K562 (cell line): ENCODE data around the gene CRYBG2. TPM values are rescaled to one million over a fixed set of nuclear protein-coding genes. Genes with fewer than 3 reads are reported as not detected.

Source experiments
- GABPB1 ChIP-seq: sonication (generic); formaldehyde crosslinking; IDR thresholded peaks from 2 replicates; pipeline ENCODE4 v1.8.0; 2022; ENCODE audit warnings: mild to moderate bottlenecking, missing genetic modification reagents
- POLR2A ChIP-seq: fragments of 450-650 bp; conservative IDR thresholded peaks from 2 replicates; pipeline ENCODE4 v1.6.1; 2016
- TBL1XR1 ChIP-seq, 2 experiments: IDR thresholded peaks; 2 replicates each; pipeline ENCODE4 v1.6.1; 2012; ENCODE audit warnings: improper control_type of control experiment in 2 of 2, low read length in 2 of 2, mild to moderate bottlenecking in 1 of 2
- ZNF175 ChIP-seq: fragments of 200-800 bp; sonication (Bioruptor generic); IDR thresholded peaks from 2 replicates; pipeline ENCODE4 v1.6.1; 2016; ENCODE audit warnings: low read depth, mild to moderate bottlenecking, missing genetic modification characterization, missing compliant biosample characterization
- ZNF79 ChIP-seq: fragments of 250-450 bp; sonication (Bioruptor Pico); IDR thresholded peaks from 2 replicates; pipeline ENCODE4 v1.4.0; 2020; ENCODE audit warnings: low read depth, mild to moderate bottlenecking, moderate library complexity
- polyA plus RNA-seq, 8 experiments: library from polyadenylated mRNA; depleted of rRNA in 4 of 8; stranded (reverse) in 5 of 8; unstranded in 3 of 8; fragments of >200 nt; fragmentation: Nextera tagmentation in 2 of 8; fragmentation: Illumina TruSeq in 1 of 8; extraction: Ambion mirVana in 2 of 8; extraction: Trizol in 1 of 8; gene quantifications; 2 replicates each; pipeline versions ENCODE4 v1.2.1 to v1.2.3, GENCODE V29; 2011 to 2014; ENCODE audit warnings: inconsistent platforms in 1 of 8, missing spikeins in 1 of 8
- total RNA-seq, 7 experiments: library from RNA; depleted of rRNA in 6 of 7; stranded (reverse); fragments of >200 nt in 6 of 7; fragmentation: Illumina TruSeq in 2 of 7; extraction: Trizol in 2 of 7; gene quantifications; 2 replicates each; pipeline versions ENCODE4 v1.2.1 to v1.2.3, GENCODE V29; 2011 to 2021; ENCODE audit warnings: low replicate concordance in 1 of 7
- TF ChIP-seq, protein P1 (sequence below): fragments of 450-650 bp; IDR thresholded peaks from 2 replicates; pipeline ENCODE4 v1.6.1; 2016; ENCODE audit warnings: mild to moderate bottlenecking, moderate library complexity
- TF ChIP-seq, protein P2 (sequence below): fragments of 450-650 bp; IDR thresholded peaks from 2 replicates; pipeline ENCODE4 v1.6.1; 2016; ENCODE audit warnings: missing biosample characterization, missing genetic modification characterization
- TF ChIP-seq, protein P3 (sequence below): fragments of 450-650 bp; IDR thresholded peaks from 2 replicates; pipeline ENCODE4 v1.6.1; 2017; ENCODE audit warnings: antibody characterized with exemption, mild to moderate bottlenecking

The CRYBG2 gene
- total and polyA plus RNA-seq, 9 of the 15 experiments (the other 6 are each of a cell fraction or from before 2014, with no cell fraction given), result 0.39 to 8.5 (median 3.7) TPM

DNA sequence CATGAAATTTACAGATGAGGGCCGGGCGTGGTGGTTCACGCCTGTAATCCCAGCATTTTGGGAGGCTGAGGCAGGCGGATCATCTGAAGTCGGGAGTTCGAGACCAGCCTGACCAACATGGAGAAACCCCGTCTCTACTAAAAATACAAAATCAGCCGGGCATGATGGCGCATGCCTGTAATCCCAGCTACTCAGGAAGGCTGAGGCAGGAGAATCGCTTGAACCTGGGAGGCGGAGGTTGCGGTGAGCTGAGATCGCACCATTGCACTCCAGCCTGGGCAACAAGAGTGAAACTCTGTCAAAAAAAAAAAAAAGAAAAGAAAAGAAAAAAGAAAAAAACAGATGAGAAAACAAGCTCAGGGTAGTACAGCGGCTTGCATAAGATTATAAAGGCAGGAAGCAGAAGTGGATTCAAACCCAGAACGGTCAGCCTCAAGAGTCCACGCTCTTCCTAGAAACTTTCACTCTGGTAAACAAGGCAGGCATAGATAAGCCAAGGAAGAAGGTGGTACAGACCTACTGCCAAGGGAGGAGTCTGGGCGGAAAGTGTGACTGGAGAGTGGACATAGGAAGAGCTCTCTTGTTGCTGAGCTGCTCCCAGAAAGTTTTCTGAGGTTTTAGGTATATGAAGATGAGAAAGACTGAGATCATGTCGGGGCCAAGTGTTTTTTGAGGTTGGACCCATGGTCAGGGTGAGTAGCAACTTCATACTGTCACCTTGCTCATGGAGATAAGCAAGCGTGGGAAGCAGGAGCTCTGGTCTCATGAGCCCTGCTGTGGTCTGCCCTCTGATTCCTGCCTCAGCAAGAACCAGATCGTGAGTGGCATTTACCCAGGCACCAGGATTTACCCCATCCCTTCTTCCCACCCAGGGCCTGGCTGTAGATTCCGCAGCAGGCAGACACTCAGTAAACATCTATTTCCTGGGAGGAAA, 45.7 kb downstream of the CRYBG2 start (continued):
- 0 out of 4 replicates have a peak, but pooled peaks have one; percentile 9 to 46 for TF ChIP-seq TBL1XR1 (IDR thresholded peaks at IDR 0.05; ENCODE audit: low read length in 2 of 2)
- TF ChIP-seq, protein P1, sequence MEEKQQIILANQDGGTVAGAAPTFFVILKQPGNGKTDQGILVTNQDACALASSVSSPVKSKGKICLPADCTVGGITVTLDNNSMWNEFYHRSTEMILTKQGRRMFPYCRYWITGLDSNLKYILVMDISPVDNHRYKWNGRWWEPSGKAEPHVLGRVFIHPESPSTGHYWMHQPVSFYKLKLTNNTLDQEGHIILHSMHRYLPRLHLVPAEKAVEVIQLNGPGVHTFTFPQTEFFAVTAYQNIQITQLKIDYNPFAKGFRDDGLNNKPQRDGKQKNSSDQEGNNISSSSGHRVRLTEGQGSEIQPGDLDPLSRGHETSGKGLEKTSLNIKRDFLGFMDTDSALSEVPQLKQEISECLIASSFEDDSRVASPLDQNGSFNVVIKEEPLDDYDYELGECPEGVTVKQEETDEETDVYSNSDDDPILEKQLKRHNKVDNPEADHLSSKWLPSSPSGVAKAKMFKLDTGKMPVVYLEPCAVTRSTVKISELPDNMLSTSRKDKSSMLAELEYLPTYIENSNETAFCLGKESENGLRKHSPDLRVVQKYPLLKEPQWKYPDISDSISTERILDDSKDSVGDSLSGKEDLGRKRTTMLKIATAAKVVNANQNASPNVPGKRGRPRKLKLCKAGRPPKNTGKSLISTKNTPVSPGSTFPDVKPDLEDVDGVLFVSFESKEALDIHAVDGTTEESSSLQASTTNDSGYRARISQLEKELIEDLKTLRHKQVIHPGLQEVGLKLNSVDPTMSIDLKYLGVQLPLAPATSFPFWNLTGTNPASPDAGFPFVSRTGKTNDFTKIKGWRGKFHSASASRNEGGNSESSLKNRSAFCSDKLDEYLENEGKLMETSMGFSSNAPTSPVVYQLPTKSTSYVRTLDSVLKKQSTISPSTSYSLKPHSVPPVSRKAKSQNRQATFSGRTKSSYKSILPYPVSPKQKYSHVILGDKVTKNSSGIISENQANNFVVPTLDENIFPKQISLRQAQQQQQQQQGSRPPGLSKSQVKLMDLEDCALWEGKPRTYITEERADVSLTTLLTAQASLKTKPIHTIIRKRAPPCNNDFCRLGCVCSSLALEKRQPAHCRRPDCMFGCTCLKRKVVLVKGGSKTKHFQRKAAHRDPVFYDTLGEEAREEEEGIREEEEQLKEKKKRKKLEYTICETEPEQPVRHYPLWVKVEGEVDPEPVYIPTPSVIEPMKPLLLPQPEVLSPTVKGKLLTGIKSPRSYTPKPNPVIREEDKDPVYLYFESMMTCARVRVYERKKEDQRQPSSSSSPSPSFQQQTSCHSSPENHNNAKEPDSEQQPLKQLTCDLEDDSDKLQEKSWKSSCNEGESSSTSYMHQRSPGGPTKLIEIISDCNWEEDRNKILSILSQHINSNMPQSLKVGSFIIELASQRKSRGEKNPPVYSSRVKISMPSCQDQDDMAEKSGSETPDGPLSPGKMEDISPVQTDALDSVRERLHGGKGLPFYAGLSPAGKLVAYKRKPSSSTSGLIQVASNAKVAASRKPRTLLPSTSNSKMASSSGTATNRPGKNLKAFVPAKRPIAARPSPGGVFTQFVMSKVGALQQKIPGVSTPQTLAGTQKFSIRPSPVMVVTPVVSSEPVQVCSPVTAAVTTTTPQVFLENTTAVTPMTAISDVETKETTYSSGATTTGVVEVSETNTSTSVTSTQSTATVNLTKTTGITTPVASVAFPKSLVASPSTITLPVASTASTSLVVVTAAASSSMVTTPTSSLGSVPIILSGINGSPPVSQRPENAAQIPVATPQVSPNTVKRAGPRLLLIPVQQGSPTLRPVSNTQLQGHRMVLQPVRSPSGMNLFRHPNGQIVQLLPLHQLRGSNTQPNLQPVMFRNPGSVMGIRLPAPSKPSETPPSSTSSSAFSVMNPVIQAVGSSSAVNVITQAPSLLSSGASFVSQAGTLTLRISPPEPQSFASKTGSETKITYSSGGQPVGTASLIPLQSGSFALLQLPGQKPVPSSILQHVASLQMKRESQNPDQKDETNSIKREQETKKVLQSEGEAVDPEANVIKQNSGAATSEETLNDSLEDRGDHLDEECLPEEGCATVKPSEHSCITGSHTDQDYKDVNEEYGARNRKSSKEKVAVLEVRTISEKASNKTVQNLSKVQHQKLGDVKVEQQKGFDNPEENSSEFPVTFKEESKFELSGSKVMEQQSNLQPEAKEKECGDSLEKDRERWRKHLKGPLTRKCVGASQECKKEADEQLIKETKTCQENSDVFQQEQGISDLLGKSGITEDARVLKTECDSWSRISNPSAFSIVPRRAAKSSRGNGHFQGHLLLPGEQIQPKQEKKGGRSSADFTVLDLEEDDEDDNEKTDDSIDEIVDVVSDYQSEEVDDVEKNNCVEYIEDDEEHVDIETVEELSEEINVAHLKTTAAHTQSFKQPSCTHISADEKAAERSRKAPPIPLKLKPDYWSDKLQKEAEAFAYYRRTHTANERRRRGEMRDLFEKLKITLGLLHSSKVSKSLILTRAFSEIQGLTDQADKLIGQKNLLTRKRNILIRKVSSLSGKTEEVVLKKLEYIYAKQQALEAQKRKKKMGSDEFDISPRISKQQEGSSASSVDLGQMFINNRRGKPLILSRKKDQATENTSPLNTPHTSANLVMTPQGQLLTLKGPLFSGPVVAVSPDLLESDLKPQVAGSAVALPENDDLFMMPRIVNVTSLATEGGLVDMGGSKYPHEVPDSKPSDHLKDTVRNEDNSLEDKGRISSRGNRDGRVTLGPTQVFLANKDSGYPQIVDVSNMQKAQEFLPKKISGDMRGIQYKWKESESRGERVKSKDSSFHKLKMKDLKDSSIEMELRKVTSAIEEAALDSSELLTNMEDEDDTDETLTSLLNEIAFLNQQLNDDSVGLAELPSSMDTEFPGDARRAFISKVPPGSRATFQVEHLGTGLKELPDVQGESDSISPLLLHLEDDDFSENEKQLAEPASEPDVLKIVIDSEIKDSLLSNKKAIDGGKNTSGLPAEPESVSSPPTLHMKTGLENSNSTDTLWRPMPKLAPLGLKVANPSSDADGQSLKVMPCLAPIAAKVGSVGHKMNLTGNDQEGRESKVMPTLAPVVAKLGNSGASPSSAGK, result peak; percentile 85
- TF ChIP-seq ZNF79 (CRISPR knock-in tag), result 0 out of 2 replicates have a peak, but pooled peaks have one; percentile 17
- peak; percentile 56; the same call in 1 of the 2 replicates for TF ChIP-seq GABPB1
- TF ChIP-seq, protein P2, sequence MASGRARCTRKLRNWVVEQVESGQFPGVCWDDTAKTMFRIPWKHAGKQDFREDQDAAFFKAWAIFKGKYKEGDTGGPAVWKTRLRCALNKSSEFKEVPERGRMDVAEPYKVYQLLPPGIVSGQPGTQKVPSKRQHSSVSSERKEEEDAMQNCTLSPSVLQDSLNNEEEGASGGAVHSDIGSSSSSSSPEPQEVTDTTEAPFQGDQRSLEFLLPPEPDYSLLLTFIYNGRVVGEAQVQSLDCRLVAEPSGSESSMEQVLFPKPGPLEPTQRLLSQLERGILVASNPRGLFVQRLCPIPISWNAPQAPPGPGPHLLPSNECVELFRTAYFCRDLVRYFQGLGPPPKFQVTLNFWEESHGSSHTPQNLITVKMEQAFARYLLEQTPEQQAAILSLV (tag), result 0 out of 2 replicates have a peak, but pooled peaks have one; percentile 24
- TF ChIP-seq ZNF175, result peak; percentile 75
- TF ChIP-seq, protein P3, sequence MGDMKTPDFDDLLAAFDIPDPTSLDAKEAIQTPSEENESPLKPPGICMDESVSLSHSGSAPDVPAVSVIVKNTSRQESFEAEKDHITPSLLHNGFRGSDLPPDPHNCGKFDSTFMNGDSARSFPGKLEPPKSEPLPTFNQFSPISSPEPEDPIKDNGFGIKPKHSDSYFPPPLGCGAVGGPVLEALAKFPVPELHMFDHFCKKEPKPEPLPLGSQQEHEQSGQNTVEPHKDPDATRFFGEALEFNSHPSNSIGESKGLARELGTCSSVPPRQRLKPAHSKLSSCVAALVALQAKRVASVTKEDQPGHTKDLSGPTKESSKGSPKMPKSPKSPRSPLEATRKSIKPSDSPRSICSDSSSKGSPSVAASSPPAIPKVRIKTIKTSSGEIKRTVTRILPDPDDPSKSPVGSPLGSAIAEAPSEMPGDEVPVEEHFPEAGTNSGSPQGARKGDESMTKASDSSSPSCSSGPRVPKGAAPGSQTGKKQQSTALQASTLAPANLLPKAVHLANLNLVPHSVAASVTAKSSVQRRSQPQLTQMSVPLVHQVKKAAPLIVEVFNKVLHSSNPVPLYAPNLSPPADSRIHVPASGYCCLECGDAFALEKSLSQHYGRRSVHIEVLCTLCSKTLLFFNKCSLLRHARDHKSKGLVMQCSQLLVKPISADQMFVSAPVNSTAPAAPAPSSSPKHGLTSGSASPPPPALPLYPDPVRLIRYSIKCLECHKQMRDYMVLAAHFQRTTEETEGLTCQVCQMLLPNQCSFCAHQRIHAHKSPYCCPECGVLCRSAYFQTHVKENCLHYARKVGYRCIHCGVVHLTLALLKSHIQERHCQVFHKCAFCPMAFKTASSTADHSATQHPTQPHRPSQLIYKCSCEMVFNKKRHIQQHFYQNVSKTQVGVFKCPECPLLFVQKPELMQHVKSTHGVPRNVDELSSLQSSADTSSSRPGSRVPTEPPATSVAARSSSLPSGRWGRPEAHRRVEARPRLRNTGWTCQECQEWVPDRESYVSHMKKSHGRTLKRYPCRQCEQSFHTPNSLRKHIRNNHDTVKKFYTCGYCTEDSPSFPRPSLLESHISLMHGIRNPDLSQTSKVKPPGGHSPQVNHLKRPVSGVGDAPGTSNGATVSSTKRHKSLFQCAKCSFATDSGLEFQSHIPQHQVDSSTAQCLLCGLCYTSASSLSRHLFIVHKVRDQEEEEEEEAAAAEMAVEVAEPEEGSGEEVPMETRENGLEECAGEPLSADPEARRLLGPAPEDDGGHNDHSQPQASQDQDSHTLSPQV, result peak; percentile 98
- TF ChIP-seq POLR2A, result peak; percentile 36; the same call in 1 of the 2 replicates
